ENCODE results near the gene LGALS7.
A peak's percentile ranks its signal among the peaks of the same experiment; 100 is the strongest.

Gene LGALS7

GRCh38 chr19:38737921-38738737, 35.2 kb downstream of the LGALS7 start:
- no peak for DNase-seq

DNA sequence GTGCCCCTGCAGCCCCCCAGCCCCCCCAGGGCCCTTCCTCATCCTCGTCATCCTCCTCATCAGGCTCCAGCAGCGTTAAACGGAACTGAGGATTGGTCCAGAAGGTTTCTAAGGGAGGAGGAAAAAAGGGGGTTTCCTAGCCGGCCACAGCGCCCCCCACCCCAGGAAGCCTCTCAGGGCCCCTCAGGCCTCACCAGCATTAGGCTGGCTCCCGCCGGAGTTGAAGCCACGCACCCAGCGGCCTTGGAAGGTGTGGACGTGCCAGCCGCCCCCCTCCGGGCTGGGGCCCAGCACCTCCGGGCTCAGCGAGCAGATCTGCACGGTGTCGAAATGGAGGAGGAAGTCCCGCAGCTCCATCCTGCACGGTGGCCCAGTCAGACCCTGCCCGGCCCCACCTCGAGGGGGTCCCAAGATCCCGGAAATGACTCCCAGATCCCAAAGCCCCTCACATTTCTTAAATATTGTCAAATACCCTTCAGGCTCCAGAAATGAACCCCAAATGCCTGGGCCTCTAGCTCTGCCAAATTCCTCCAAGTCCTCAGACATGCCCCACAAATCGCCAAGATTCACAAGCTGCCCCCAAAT, 35.9 kb downstream of the LGALS7 start:
- DNase-seq, result no peak

DNA sequence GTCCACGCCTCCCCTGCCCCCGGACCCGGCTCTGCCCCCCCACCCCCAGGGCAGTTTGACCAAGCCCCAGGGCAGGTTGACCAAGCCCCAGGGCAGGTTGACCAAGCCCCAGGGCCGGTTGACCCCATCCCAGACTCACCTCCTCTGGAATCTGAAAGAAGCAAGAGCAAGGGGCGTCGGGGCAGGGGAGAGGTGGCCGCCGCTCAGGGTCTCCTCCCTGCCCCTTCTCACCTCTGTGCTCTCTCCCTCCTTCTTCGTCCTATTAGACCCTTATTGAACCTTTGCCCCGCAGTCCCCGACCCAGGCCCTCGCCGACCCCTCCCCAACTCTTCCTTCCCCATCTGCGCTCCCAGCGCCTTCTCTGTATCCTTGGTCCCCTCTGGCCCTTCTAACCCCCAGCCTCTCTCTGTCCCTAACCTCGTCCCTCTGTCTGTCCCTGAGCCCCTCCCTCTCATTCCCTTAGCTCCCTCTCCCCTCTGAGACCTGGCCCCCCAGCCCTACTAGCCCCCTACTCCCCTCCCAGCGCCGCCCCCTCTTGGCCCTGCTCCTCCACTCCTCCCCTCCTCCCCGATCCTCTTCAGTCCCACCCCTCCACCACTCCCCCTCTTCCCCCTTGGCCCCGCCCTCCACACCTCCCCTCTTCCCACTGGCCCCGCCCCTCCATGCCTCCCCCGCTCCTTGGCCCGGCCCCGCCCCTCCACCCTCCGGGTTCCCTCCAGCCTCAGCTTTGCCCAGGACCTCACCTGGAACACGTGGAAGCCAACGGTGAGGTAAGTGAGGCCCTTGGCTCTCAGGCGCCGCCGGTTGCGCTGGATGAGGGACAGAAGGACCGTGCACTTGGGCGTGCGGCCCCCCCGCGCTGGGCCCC, 36.7 kb downstream of the LGALS7 start:
- peak; percentile 71 for DNase-seq

GRCh38 chr19:38736036-38736412, 37.3 kb downstream of the LGALS7 start:
- peak; percentile 6 for DNase-seq

GRCh38 chr19:38735257-38735686, 38.0 kb downstream of the LGALS7 start:
- no peak for DNase-seq

DNA sequence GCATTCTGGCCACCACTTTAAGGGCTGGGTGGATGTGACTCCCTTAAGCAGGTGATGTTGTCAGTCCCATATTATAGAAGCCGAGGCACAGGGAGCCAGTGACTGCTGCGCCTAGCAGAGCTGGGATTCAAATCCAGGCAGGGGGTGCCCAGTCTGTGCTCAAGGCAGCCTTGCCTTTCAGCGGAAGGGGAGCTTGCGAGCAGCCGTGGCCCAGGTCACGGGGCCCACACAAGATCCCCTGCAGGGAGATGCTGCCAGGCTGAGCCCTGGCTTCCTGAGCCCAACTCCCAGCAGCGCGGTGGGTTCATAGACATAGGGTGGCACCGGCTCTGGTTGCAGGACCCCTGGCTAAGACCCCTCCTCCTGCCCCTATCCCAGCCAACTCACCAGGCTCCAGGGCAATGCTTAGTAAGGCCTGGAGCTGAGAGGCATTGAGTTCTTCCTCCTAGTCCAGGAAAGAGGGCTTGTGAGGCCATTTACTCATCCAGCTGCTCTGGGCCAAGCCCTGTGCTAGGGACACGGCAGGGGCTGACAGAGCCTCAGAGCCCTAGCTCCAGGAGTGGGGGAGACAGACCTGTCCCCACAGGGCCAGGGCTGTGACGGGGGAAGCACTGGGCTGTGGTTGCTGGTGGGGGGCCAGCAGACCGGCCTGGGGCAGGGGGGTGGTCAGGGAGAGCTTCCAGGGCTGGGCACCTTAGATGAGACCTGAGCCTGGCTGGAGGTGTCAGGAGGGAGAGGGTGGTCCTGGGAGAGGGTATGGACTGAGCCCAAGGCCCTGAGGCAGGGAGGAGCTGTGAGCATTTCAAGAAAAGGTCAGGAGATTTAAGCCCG, 38.7 kb downstream of the LGALS7 start:
- peak; percentile 23 for DNase-seq

DNA sequence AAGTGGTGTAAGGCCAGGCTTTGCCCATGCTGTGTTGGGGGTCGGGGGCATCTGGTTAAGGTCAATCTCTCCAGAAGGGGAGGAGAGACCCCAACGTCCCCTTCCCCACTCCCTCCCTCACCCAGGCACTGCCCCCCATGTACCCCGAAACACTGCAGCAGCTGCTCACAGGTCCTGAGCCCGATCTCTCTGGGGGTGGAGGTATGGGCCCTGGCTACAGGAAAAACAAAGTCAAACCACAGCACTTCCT, 39.2 kb downstream of the LGALS7 start:
- DNase-seq, result no peak

GRCh38 chr19:38733493-38734175, 39.7 kb downstream of the LGALS7 start:
- no peak for DNase-seq

DNA sequence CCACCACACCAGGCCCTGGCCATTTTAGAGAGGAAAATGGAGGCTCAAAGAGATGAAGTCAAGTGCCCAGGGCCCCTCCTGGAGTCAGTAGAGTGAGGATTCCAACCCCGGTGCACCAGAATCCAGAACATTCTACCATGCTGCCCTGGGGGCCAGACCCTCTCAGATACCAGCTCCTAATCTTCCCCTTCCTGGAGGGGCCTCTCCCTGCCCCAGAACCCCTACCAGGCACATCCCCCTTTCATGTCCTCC, 40.1 kb downstream of the LGALS7 start:
- DNase-seq, result no peak

DNA sequence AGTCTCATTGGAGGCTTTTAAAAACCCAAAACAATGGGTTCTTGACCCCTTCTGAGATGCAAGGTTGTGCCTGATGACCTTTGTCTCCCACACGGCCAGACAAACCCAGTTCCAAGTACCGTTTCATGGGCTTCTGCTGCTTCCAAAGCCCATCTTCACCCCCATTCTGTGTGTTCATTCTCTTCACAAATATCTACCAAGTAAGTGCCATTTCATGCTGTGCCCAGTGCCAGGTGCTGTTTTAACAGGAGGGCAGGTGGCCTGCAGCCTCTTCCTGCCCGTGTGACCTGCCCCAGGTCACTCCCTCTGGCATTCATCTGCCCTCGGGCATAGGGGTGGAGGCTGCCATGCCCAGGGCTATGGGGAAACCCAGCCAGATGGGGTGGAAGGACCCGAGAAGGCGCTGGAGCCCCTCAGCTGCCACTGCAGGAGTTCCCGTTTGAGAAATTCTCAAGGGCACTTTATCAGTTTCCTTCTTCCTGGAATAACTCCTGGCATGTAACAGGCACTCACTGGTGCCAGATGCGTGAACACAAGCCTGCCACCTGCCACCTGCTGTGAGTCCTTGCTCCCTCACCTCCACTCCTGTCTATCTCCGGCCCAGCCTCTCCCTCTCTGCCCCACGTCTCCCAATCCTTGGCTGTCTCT, 41.5 kb downstream of the LGALS7 start:
- DNase-seq, result peak; percentile 82

DNA sequence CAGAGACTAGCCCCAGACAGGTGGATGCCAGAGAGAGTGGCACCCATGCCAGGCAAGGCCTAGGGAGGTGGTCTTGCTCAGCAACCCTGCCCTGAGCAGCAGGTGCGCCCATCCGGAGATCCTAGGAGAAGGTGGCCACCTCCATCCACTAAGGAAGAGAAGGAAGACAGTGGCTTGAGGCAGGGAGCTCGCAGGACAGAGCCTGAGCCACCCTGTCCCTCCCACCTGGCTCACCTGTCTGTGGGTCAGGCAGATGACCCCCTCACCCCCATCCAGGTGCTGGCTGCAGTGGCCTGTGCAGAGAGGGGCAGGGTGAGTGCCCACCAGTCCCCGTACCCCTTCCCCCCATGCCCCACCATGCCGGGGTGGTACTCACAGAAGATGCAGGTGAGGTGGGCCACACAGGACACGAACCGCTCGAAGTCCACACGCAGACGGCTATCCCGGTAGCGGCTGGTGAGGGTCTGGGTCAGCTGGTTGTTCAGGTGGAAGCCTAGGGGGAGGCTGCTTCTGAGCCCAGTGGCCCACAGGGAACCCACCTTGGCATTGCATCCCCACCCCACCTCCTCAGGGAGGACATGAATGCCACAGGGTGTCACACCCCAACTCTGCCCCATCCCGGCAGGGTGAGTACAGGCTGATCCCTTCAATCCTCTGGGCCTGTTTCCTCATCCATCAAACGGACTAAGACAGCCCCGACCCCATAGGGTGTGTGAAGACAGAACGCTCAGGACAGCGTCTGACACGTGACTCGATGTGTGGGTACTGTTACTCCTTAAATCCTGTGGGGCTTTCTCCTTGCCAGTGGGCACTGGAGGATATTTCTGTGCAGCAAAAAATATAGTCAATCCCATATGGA, 42.4 kb downstream of the LGALS7 start:
- no peak for DNase-seq

- no peak for DNase-seq
Measured at GRCh38 chr19:38730470-38730730, 42.9 kb downstream of the LGALS7 start.

DNA sequence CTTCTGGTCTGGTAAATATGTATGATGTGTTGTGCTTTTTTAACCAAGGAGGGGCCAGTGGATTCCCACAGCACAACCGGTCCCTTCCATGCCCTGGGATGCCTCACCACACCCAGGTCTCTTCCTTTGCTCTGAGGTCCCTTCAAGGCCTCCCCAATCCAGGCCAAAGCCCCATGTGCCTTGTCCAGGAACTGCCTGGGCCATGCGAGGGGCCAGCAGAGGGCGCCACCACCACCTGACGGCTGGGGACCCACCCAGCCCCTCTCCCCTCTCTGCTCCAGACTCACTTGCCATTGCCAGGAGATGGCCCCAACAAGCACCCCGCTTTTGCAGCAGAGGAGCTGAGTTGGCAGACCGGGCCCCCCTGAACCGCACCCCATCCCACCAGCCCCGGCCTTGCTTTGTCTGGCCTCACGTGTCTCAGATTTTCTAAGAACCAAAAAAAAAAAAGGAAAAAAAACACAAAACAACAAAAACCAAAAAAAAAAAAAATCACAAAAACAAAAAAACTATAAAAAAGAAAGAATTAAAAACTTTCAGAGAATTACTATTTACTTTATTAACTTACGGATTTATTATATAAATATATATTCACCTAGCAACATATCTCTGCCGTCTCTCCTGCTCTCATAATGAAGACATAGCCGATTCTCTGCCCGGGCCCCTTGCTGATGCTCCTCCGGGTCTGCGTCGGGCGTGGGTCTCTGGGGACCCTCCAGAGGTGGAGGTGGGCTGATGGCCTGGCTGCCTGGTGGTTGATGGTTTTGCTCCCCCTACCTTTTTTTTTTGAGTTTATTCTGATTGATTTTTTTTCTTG, 43.5 kb downstream of the LGALS7 start:
- DNase-seq, result peak; percentile 42

DNA sequence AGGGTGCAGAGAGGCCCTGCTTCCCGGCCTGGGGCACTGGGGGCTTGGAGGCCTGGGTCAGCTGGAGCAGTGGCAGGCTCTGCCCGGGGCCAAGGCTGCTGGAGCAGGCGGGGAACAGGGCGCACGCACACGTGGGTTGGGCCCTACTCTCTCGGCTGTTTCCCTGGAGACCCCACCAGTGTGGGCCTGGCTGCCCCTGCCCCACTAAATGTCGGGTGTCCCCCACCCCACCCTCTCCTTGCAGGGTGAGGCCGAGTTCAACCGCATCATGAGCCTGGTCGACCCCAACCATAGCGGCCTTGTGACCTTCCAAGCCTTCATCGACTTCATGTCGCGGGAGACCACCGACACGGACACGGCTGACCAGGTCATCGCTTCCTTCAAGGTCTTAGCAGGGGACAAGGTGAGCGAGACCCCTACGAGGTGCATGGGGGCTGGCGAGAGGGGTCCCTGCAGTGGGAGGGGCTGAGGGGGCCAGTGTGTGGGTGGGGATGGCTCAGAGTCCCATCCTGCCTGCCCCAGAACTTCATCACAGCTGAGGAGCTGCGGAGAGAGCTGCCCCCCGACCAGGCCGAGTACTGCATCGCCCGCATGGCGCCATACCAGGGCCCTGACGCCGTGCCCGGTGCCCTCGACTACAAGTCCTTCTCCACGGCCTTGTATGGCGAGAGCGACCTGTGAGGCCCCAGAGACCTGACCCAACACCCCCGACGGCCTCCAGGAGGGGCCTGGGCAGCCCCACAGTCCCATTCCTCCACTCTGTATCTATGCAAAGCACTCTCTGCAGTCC, 44.4 kb downstream of the LGALS7 start:
- no peak for DNase-seq

GRCh38 chr19:38727868-38728660, 45.3 kb downstream of the LGALS7 start:
- no peak for DNase-seq

DNA sequence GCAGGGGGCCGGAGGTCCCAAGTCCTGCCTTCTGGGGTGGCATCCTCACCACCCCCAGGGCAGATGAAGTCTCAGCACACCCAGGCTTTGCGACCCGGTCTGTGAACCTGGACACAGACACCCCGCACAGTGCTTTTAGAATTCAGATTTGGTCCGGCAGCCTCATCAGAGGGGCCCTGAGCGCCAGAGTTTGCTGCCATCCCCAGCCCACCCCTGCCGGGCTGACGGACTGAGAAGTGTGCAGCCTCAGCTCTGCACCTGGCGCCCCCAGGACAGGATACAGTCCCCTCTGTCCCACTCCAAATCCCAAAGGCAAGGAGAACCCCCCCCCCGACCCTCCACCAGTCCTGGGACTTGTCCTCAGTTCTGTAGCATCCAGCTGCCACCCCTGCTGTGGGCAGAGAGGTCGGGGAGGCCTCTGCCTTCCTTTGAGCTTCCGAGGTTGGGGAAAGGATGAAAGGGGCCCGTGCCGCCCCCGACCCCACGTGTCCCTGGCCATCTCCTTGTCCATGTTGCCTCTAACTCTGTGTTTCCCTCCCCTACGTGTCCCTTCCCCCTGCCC, 45.9 kb downstream of the LGALS7 start:
- DNase-seq, result no peak

GRCh38 chr19:38726761-38727301, 46.5 kb downstream of the LGALS7 start:
- DNase-seq, result no peak

DNA sequence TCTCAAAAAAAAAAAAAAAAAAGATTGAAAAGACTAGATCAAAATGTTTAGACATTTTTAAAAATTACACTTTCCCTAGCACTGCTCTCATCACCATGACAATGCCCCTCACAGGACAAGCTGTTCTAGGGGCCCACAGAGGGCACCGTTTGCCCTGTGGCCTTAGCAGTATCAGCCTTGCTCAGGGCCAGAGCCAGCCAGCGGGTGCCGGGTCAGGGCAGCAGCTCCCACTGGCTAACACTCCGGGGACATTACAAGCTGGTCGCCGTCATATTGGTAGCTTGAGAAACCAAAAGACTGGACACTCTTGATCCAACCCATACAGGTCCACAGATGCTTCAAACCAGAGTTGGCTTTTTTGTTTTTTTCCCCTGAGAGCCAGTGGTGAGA, 47.0 kb downstream of the LGALS7 start:
- DNase-seq, result no peak

Measured in NCI-H2029 (cell line).